Omental fat pad (tissue), 4 donors: Measurements from ENCODE around the gene PCBP3. TPM values are rescaled to one million over a fixed set of nuclear protein-coding genes. Genes with fewer than 3 reads are reported as not detected.
A peak's percentile ranks its signal among the peaks of the same experiment; 100 is the strongest.
"Not testable (repeated sequence)": the region's sequence is repeated elsewhere in the genome, so short reads cannot be mapped to it uniquely, and the experiment has no call there.

Experiments used
- ATAC-seq: fragments of 150-250 bp; one replicate; pipeline ENCODE4 v1.9.1; 2016; ENCODE audit warnings: mild to moderate bottlenecking, moderate library complexity; ENCODE audit not compliant: low FRiP score
- DNase-seq: peaks from one replicate; pipeline ENCODE4 v3.0.0-alpha.2; 2019; ENCODE audit warnings: low spot score
- CTCF ChIP-seq, 3 donors: fragments of 450-650 bp; IDR thresholded peaks; one replicate each; pipeline ENCODE4 v1.5.1; 2016 to 2017; ENCODE audit warnings: antibody characterized with exemption in 3 of 3, mild to moderate bottlenecking in 3 of 3, moderate library complexity in 2 of 3
- total RNA-seq, 4 donors: library from RNA; depleted of rRNA; stranded (reverse); fragments of >200 nt; gene quantifications; one replicate each; pipeline ENCODE4 v1.1.0, GENCODE V29; 2016

Gene PCBP3
- total RNA-seq, 4 donors from 2014 or later = 1.1 to 26.8 (median 14.8) TPM

DNA sequence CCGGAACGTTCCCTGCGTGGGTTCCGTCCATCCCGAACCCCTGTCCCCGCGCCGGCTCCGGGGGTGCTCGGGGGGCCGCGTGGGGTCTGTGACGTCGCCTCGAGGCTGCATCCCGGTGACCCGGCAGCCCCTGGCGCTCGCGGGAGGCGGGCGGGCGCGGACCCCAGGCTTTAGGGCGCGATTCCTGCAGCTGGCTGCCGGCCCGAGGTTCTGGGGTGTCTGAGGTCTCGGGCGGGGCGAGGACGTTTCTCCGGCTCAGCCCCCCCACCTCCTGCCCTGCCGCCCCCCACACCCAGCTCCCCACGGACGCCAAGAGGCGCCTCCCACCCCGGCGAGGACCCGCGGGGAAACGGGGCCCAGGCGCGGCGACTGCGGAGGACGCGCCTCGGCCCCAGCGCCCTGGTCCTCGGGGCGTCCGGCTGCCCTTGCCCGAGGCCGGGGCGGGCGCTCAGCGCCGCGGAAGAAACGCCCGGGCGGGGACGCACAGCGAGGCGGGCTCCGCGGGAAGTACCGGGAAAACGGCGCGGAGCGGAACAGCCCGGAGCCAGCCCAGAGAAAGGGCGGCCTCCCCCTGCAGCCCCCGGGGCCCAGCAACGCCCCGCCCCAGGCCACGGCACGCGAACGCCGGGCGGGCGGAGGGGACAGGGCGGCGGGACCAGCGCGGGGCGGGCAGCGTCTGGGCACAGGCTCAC, 1.3 kb upstream of the PCBP3 start:
- peak; percentile 5 for ATAC-seq
- no peak for TF ChIP-seq CTCF (IDR thresholded peaks at IDR 0.05)
- no peak for DNase-seq

DNA sequence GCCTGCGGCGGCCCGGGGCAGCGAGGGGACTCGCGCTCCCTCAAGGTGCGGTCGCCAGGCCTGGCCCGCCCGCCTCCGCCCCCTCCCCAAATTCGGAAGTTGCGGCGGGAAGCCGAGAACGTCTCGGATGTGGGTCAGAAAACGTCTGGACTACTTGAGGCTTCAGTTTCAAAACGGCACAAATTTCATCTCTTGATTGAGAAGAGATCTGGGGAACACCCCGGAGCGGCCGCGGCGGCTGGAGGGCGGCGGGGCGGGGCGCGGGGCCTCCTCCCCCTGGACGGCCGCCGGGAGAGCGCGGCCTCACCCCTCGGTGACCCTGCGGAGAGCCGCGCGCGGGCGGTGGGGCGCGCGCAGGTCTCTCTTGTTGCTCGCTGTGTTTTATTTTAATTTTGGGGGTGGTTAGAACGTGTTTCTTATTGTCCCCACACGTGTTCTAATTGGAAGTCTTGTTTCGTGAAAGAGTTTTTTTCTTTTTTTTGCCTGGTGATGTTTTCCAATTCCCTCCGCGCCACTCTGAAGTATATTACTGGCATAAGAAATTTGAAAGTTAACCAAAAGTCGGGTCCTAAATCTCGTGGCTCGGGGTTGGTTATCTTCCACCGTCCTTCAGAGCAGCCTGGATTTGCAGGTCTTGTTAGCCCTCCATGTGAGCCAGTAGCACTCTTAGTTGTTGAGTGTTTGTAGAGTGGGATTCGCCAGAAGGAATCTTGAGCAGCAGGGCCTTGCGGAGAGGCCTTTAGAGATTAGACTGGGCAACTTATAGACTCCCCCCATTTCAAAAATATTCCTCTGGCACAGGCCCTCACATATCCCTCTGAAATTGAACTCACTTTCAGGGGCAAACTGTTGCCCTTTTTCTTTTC, 749 bp downstream of the PCBP3 start:
- DNase-seq (no peak), ATAC-seq (no peak)

GRCh38 chr21:45651921-45652320, 8.4 kb downstream of the PCBP3 start:
- DNase-seq (no peak), ATAC-seq (no peak)
- no peak for TF ChIP-seq CTCF (IDR thresholded peaks at IDR 0.05)

More for the DNA sequence above, 749 bp downstream of the PCBP3 start:
- no peak for TF ChIP-seq CTCF (IDR thresholded peaks at IDR 0.05)

- no peak for TF ChIP-seq CTCF (IDR thresholded peaks at IDR 0.05)
- DNase-seq (no peak), ATAC-seq (no peak)
Observed at GRCh38 chr21:45655124-45655523, 11.6 kb downstream of the PCBP3 start.

DNA sequence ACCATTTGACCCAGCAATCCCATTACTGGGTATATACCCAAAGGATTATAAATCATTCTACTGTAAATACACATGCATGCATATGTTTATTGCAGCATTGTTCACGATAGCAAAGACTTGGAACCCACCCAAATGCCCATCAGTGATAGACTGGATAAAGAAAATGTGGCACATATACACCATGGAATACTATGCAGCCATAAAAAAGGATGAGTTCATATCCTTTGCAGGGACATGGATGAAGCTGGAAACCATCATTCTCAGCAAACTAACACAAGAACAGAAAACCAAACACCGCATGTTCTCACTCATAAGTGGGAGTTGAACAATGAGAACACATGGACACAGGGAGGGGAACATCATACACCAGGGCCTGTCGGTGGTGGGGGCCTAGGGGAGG, 12.6 kb downstream of the PCBP3 start:
- not testable (repeated sequence) for DNase-seq, ATAC-seq

DNA sequence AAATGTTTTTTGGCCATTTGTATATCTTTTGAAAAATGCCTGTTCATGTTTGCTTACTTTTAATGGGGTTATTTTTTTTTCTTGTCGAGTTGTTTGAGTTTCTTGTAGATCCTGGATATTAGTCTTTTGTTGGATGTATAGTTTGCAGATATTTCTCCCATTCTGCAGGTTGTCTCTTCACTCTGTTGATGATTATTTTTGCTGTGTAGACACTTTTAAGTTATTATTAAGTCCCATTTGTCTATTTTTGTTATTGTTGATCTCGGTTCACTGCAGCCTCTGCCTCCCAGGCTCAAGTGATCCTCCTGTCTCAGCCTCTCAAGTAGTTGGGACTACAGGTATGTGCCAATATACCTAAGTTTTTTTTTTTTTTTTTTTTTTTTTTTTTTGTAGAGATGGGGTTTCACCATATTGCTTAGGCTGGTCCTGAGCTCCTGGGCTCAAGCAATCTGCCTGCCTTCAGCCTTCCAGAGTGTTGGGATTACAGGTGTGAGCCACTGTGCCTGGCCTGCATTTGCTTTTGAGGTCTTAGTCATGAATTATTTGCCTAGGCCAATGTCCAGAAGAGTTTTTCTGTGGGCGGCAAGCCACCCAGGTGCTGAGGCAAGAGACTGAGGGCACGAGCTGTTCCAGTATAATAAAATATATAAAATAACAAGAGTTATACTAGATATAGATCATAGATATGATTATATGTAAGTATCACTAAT, 18.5 kb downstream of the PCBP3 start:
- DNase-seq, ATAC-seq: not testable (repeated sequence)

- DNase-seq, ATAC-seq: not testable (repeated sequence)
Observed at GRCh38 chr21:45662623-45663245, 19.2 kb downstream of the PCBP3 start.

- ATAC-seq = no peak
- DNase-seq = no peak
- no peak for TF ChIP-seq CTCF (IDR thresholded peaks at IDR 0.05)
Observed at GRCh38 chr21:45669382-45669781, 25.9 kb downstream of the PCBP3 start.
